C4-2B (cell line): Measurements from ENCODE around the gene DHRS12.

ENCODE experiments used
- H3K27ac ChIP-seq: fragments of 450-650 bp; 2 replicates; pipeline ENCODE4 v1.5.1; 2017
- ZFX ChIP-seq: fragments of 450-650 bp; IDR thresholded peaks from 2 replicates; pipeline ENCODE4 v1.6.1; 2017
- TF ChIP-seq, protein P1 (sequence below): fragments of 450-650 bp; conservative IDR thresholded peaks from 2 replicates; pipeline ENCODE4 v1.5.1; 2017; ENCODE audit warnings: mild to moderate bottlenecking

Gene DHRS12

DNA sequence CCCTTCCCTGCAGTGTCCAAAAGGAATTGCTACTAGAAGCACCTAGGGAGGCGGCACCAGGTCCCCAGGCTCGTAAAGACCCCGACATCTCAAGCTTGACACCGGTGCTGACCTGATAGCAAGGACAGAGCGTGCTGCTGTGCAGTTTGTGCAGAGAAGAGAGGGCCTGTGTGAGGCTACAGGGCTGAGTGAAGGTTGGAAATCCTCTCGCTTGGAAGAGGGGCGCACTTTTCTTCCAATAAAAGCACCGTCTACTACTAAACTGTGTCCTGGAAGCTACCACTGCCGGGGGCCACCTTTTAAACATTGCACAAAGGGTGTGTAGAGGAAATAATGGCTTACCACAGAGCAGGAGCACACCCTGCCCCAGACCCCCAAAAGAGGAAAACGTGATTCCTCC, 30.0 kb upstream of the DHRS12 start:
- TF ChIP-seq ZFX: no peak
- no peak overlapping the region for H3K27ac ChIP-seq

DNA sequence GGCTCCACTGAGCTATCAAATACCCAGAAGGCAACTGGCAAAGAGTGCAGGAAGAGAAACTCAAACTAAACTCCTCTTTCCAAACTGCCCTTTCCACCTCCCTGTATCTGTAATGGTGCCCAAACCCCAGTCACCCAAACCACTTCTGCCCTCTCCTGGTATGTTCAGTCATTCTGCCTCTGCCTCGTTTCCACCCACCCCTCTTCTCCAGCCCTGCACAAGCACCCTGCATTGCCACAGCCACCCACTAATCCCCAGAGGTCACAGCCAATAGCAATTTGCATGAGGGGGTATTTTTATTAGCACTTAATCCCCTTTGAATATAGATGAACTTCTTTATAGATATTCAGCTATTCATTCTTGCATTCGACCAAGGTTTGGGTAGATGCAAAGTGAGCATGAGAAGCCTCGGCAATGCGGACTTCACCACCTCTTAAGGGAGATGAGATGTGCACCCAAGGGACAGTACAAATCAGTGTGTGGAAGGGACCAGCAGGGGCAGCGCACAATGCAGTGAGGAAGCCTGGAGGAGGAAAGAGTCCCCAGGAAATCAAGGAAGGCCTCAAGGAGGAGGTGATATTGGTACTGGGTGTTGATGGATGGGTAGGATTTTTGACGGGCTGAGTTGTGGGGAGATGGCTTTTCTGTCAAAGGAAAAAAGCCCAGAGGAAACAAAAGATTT, 28.6 kb upstream of the DHRS12 start:
- H3K27ac ChIP-seq: no peak overlapping the region
- TF ChIP-seq ZFX: no peak
- TF ChIP-seq, protein P1, sequence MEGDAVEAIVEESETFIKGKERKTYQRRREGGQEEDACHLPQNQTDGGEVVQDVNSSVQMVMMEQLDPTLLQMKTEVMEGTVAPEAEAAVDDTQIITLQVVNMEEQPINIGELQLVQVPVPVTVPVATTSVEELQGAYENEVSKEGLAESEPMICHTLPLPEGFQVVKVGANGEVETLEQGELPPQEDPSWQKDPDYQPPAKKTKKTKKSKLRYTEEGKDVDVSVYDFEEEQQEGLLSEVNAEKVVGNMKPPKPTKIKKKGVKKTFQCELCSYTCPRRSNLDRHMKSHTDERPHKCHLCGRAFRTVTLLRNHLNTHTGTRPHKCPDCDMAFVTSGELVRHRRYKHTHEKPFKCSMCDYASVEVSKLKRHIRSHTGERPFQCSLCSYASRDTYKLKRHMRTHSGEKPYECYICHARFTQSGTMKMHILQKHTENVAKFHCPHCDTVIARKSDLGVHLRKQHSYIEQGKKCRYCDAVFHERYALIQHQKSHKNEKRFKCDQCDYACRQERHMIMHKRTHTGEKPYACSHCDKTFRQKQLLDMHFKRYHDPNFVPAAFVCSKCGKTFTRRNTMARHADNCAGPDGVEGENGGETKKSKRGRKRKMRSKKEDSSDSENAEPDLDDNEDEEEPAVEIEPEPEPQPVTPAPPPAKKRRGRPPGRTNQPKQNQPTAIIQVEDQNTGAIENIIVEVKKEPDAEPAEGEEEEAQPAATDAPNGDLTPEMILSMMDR: peak; percentile 59

DNA sequence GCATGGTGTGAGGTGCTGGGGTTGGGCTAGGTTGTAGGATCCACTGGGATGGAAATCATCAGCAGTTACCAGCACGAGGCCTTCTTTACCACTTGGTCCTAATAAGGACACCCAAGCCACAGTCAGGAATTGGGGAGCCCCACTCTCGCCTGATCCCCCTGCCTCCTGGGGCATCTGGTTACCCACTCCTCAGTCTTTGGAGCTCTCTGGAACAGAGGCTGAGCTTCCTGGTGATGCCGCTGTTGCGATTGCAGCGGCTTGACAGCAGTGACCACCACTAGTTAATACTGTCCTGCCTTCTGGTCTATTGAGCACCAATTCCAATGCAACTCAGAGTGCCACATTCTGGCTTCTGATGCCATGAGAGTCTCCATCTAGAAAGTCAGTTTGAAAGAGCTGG, 27.6 kb upstream of the DHRS12 start:
- TF ChIP-seq, protein P1: no peak
- no peak for TF ChIP-seq ZFX
- no peak overlapping the region for H3K27ac ChIP-seq

DNA sequence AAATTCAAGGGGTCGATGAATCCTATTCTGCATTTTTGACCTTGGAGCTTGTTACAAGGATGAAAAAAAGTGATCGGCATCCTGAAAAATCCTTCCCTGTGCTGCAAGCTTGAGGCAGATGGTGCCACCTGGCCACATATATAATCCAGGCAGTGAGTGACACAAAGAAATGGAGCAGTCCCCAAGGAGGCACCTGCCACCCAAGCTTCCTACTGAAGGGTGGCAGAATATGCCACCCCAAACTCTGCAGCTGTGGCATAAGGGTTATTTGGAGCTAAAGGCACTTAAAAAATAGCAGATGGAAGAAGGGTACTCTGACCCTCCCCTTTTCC, 25.6 kb upstream of the DHRS12 start:
- no peak overlapping the region for H3K27ac ChIP-seq
- no peak for TF ChIP-seq ZFX
- TF ChIP-seq, protein P1: no peak

DNA sequence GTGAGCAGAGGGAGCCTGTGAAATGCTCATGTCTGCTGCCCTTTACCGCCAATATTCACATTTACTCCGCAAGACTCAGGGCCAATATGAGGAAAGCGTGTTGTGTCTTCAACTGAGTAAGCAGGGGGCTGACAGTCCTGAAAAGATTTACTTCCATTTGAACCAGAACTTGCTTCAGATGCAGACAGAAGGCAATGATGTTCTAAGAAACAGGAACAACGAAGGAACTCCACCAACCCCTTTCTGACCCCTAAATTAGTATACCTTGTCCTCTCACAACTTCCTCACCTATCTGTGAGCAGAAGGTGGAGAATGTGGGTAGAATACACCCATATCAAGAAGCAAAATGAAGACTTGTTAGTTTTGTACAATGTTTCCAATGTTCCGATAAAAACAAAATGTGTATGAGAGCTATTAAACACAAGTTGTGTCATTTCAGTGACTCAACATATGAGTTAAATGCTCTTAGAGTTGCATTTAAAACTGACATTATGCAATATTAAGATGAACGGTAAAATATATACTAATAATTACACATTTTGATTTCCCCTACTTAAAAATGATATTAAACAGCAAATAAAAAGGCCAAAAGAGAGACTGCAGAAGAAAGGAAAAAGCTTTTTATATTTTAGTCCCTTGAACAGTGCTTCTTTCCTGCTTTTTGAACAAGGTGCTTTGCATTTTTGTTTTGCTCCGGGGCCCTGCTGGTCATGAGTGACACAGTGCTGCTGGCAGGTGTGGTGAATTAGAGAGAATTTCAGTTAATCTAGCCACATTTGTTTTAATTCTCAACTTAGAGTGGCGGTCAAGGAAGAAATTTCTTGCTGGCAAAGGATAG, 25.0 kb upstream of the DHRS12 start:
- no peak overlapping the region for H3K27ac ChIP-seq
- TF ChIP-seq ZFX: no peak
- TF ChIP-seq, protein P1: no peak

DNA sequence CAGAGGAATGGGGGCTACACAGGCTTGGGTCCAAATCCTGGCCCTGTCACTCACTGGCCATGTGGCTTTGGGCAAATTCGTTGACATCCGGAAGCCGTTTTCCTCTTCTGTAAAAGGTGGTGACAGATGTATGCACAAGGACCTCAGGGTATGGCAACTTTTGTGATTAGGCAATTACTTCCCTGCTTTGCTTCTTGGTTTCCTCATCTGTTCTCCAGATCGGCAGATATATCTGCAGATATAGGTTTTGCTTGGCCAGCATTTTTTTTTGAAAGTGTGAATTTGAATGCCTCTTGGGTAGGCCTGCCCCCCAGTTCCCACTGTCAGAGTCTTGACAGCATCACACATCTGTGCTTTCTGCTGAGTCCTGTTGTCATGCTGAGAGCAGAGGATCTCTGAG, 23.3 kb upstream of the DHRS12 start:
- TF ChIP-seq, protein P1: no peak
- no peak for TF ChIP-seq ZFX
- H3K27ac ChIP-seq: no peak overlapping the region

DNA sequence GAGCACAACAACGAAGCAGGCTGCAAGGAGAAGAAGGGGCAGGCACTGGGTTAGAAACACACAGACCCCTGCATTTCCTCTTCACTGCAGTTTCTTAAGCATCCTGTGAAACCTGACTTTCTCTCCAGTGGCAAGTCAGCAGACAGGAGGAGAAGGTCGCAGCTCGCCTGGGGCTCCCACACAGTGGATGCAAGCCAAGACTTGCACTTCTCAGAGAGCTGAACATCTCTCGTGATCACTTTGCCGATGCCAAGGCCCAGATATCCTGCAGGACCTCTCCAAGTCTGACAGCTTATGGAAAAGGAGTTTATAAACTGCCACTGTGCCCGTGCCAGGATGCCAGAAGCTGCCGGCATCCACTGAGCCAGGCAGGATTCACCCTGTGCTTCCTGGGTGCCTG, 22.6 kb upstream of the DHRS12 start:
- H3K27ac ChIP-seq: no peak overlapping the region
- TF ChIP-seq, protein P1: no peak
- TF ChIP-seq ZFX: no peak
